ENCODE measurements around the gene CRCP.

- TF ChIP-seq EP300 (IDR thresholded peaks at IDR 0.05) (no peak), POLR2A (IDR thresholded peaks at IDR 0.05) (no peak)
Measured at GRCh38 chr7:66185680-66186187, 71.1 kb downstream of the CRCP start.
